Vagina (tissue), 2 donors: ENCODE measurements around the gene COL25A1. TPM values are rescaled to one million over a fixed set of nuclear protein-coding genes. Genes with fewer than 3 reads are reported as not detected.
"Not testable (repeated sequence)": the region's sequence is repeated elsewhere in the genome, so short reads cannot be mapped to it uniquely, and the experiment has no call there.

ENCODE experiments used
- DNase-seq, 2 donors: peaks; one replicate each; pipeline ENCODE4 v3.0.0-alpha.2; 2017; ENCODE audit errors: extremely low spot score in 2 of 2
- H3K27ac ChIP-seq: fragments of 200-600 bp; sonication (generic); one replicate; pipeline ENCODE4 v1.5.1; 2019
- H3K27me3 ChIP-seq: fragments of 200-600 bp; sonication (generic); one replicate; pipeline ENCODE4 v1.5.1; 2019
- H3K36me3 ChIP-seq, 2 donors: fragments of 200-600 bp; sonication (generic); one replicate each; pipeline ENCODE4 v1.5.1; 2017 to 2019
- H3K4me1 ChIP-seq: fragments of 200-600 bp; sonication (generic); one replicate; pipeline ENCODE4 v1.5.1; 2019
- H3K4me3 ChIP-seq, 2 donors: fragments of 200-600 bp; sonication (generic); 1 replicate in 1 of 2; 2 replicates in 1 of 2; pipeline ENCODE4 v1.5.1; 2016 to 2019
- H3K9me3 ChIP-seq: fragments of 200-600 bp; sonication (generic); one replicate; pipeline ENCODE4 v1.5.1; 2019
- CTCF ChIP-seq, 3 experiments: fragments of 450-650 bp in 2 of 3; fragments of 200-600 bp in 1 of 3; sonication (generic) in 1 of 3; IDR thresholded peaks; one replicate each; pipeline ENCODE4 v1.5.1; 2017 to 2019; ENCODE audit warnings: antibody characterized with exemption in 3 of 3, mild to moderate bottlenecking in 2 of 3, moderate library complexity in 2 of 3
- POLR2A ChIP-seq, 2 donors: fragments of 450-650 bp; IDR thresholded peaks; one replicate each; pipeline ENCODE4 v1.6.1; 2017; ENCODE audit warnings: antibody characterized with exemption in 2 of 2, mild to moderate bottlenecking in 2 of 2, moderate library complexity in 2 of 2
- POLR2AphosphoS5 ChIP-seq, 2 donors: sonication (generic); formaldehyde crosslinking; IDR thresholded peaks; one replicate each; pipeline ENCODE4 v1.9.0; 2017; ENCODE audit warnings: antibody characterized with exemption in 2 of 2, mild to moderate bottlenecking in 2 of 2, low read depth in 1 of 2; ENCODE audit not compliant: insufficient read depth in 1 of 2
- intact Hi-C: fragments of 100-400 bp; cut with DNase I; formaldehyde crosslinking; loops from one replicate; pipeline ENCODE4 v1.15.1; 2023
- total RNA-seq: library from RNA; depleted of rRNA; stranded (reverse); fragments of >200 nt; gene quantifications from one replicate; pipeline ENCODE4 v1.2.3, GENCODE V29; 2016

Gene COL25A1
- total RNA-seq, 1 donor from 2014 or later = 0.49 TPM

GRCh38 chr4:109004418-109004817, 298.0 kb downstream of the COL25A1 start:
- intact Hi-C loops = no loop called here

GRCh38 chr4:109003964-109004363, 298.5 kb downstream of the COL25A1 start:
- intact Hi-C loops = no loop called here
- no peak overlapping the region for H3K27ac ChIP-seq
- TF ChIP-seq POLR2AphosphoS5 (IDR thresholded peaks at IDR 0.05; ENCODE audit: insufficient read depth in 1 of 2, low read depth in 1 of 2) = no peak
- TF ChIP-seq POLR2A (IDR thresholded peaks at IDR 0.05) = no peak
- TF ChIP-seq CTCF (IDR thresholded peaks at IDR 0.05) = no peak

More at GRCh38 chr4:109004418-109004817, 298.0 kb downstream of the COL25A1 start:
- no peak for TF ChIP-seq POLR2A (IDR thresholded peaks at IDR 0.05)
- TF ChIP-seq CTCF (IDR thresholded peaks at IDR 0.05) = no peak
- TF ChIP-seq POLR2AphosphoS5 (IDR thresholded peaks at IDR 0.05; ENCODE audit: insufficient read depth in 1 of 2, low read depth in 1 of 2) = no peak
- Histone ChIP-seq H3K27ac (no peak overlapping the region), H3K27me3 (no peaks in the 10 kb centered on the region), H3K36me3 (no peaks in the 10 kb centered on the region), H3K9me3 (no peaks in the 10 kb centered on the region), H3K4me3 (no peak overlapping the region), H3K4me1 (no peaks in the 10 kb centered on the region)
- DNase-seq = no peak

GRCh38 chr4:108991551-108992328, 310.7 kb downstream of the COL25A1 start:
- no peak overlapping the region for H3K27ac ChIP-seq
- DNase-seq = no peak
- H3K4me1 ChIP-seq = no peaks in the 10 kb centered on the region
- H3K4me3 ChIP-seq = no peak overlapping the region
- H3K27me3 ChIP-seq = no peaks in the 10 kb centered on the region
- no peaks in the 10 kb centered on the region for H3K9me3 ChIP-seq
- no peak for TF ChIP-seq POLR2A (IDR thresholded peaks at IDR 0.05)
- TF ChIP-seq CTCF (IDR thresholded peaks at IDR 0.05) = no peak
- TF ChIP-seq POLR2AphosphoS5 (IDR thresholded peaks at IDR 0.05; ENCODE audit: insufficient read depth in 1 of 2, low read depth in 1 of 2) = no peak
- H3K36me3 ChIP-seq = no peaks in the 10 kb centered on the region
- intact Hi-C loops = no loop called here

More at GRCh38 chr4:109003964-109004363, 298.5 kb downstream of the COL25A1 start:
- Histone ChIP-seq H3K9me3 (no peaks in the 10 kb centered on the region), H3K4me1 (no peaks in the 10 kb centered on the region), H3K27me3 (no peaks in the 10 kb centered on the region), H3K4me3 (no peak overlapping the region), H3K36me3 (no peaks in the 10 kb centered on the region)
- DNase-seq = no peak

DNA sequence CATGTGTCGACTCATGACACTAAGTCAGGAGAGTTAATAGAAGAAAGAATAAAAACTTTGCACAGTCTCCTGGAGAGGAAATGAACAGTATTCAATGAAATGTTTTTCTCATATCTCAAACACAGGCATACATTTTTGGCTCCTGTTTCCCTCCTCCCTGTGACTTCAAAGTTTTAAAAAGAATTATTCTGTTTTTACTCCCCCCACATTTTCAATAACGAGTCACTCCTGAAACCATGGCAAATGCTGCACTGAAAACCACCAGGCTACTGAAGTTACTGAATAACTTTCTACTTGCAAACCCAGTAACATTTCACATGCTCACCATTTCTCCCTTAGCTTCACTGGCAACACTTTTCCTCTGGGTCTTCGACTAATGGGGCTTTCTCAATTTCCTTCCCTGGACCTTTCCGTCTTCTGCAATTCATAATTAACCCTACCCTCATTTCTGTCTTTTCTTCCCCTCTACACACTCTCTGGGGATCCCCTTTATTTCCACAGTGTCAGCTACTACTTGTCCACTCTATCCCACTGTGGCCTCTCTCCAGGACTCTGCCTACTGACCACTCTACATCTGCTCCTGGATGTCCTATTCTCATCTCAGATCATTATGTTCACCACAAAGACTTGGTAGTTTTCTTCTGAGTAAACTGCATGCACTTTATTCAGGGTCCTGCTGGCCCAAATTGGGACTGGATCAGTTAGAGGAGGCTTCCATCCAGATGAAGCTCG, 313.8 kb downstream of the COL25A1 start:
- no peaks in the 10 kb centered on the region for H3K4me1 ChIP-seq
- intact Hi-C loops = no loop called here
- no peak overlapping the region for H3K4me3 ChIP-seq
- TF ChIP-seq POLR2AphosphoS5 (IDR thresholded peaks at IDR 0.05; ENCODE audit: insufficient read depth in 1 of 2, low read depth in 1 of 2) (no peak), POLR2A (IDR thresholded peaks at IDR 0.05) (no peak), CTCF (IDR thresholded peaks at IDR 0.05) (no peak)
- no peaks in the 10 kb centered on the region for H3K9me3 ChIP-seq
- no peak for DNase-seq
- no peaks in the 10 kb centered on the region for H3K27me3 ChIP-seq
- H3K27ac ChIP-seq = no peak overlapping the region
- H3K36me3 ChIP-seq = no peaks in the 10 kb centered on the region

GRCh38 chr4:108984495-108984894, 318.0 kb downstream of the COL25A1 start:
- DNase-seq, H3K27ac ChIP-seq, H3K4me1 ChIP-seq, H3K9me3 ChIP-seq, intact Hi-C loops, H3K36me3 ChIP-seq, H3K27me3 ChIP-seq, H3K4me3 ChIP-seq: not testable (repeated sequence)
